HG03439 (cell line): ENCODE measurements around the gene MEDAG.

ENCODE experiments used
- ATAC-seq: cut with Tn5 transposase; IDR thresholded peaks from one replicate; pipeline ENCODE4 v1.9.1; 2021; ENCODE audit warnings: mild to moderate bottlenecking, moderate library complexity; ENCODE audit not compliant: unreplicated experiment

Gene MEDAG

DNA sequence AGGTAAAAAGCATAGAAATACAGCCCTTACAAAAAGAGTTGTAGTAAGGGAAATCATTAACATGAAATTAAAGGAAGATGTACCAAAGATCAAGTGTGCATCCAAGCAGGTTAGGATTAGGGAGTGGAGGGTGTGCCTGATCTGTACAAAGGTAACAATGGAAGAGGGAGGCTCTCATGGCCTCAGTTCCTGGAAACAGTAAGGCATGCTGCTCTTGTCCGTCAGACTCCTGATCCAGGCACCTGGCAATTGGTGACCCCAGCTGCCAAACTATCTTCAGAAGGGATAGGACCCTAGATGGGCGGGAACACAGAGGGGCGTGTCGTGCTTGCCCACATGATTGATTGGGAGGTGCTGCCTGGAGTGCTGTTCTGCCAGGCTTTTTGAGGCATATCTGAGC, 30.9 kb downstream of the MEDAG start:
- ATAC-seq = no peak

GRCh38 chr13:30943881-30944280, 37.8 kb downstream of the MEDAG start:
- no peak for ATAC-seq

DNA sequence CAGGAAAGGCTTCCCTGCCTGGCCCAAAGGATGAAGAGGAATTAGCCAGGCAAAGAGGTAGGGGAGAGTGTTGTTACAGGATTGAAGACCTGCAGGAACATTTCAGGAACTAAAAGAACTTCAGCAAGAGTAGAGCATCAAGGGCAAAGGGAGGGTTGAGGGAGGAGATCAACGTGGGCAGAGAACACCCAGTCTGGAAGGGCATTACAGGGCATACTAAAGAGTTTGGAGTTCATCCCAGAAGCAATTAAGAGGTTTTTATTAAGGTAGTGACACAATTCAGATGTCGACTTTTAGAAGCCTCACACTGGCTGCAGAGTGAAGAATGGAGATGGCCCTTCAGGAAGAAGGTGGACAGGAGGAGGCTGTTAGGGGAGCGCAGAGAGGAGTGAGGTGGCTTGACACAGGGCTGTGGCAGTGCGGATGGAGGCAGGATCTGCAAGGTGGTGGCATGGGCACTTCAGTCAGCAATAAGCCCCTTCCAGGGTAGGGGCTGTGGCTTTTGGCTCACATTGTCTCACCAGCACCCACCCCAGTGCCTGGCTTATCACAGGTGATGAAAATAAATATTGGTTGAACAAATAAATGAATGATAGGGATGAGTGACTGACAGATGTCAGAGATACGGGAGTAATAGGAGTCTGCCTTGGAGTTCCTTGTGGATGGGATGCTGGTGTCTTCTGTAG, 51.3 kb downstream of the MEDAG start:
- no peak for ATAC-seq

GRCh38 chr13:30959678-30960077, 53.6 kb downstream of the MEDAG start:
- no peak for ATAC-seq

DNA sequence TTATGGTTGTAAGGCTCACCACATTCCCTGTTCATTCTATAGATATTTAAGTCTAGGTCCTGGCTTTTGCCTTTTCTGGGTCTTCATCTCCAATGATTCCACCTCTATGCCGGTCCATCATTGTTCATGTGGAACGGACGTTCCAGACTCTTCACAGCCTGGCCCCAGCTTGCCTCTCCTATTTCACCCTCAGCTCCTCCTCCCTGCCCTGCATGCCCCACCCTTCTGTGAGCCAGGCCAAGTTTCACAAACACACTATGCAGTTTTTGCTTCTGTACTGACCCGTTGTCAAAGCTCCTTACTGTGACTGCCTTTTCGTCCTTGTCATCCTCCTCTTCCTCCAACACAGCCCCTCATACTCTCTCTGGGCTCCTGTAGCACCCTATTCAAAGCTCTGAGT, 57.7 kb downstream of the MEDAG start:
- ATAC-seq = no peak

DNA sequence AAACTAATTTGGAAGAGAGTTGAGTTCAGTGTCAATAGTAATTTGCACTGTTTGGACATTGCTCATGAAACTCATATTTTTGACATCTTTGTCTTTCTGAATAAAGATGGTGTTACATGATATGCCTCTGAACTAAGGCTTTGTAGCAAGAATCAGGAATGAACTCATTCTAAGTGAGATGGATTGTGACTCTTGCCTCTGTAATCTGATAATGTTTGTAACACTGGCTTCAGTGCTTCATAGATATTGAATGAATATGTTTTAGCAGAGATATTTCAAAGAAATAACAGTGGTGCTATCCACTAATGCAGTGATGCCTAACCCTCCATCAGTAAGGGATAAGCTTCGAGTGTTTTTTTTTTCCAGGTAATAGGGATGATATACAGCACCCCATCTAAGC, 59.3 kb downstream of the MEDAG start:
- no peak for ATAC-seq

- no peak for ATAC-seq
These were observed 60.0 kb downstream of the MEDAG start for GRCh38 chr13:30966101-30966500.

DNA sequence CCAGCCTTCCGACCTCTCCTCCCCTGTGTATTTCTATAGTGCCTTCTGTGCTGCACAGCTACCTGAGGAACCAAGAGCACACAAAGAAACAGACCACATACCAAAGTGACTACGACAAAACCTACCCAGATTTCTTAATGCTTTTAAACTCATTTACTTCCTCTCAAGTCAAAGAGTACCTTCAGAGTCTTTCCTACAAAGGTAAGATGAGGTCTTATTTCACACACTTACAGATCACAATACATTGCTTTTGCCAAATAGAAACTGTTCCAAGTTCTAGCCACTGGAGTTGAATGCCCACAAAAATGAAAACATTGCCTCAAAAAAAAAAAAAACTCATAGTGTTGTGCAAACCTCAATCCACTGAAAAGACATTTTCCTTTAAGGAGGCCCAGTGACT, 62.8 kb downstream of the MEDAG start:
- ATAC-seq = no peak

DNA sequence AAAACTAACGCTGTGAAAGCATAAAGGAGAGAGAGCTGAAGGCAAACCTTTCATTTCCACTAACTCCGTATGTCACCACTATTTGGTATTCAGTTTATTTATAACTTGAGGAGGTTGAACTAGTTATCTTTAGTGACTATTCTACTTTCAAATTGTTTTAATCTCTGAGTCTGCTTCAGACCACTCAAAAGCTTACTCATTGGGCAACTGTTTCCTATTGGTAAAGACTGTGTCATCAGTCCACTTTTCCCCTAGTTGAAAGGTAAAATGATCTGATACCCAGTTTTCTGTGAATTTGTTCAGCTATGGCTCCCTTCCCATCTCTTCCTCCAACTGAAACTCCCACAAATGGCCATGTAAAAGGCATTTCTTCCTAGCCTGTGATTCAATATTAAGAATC, 65.5 kb downstream of the MEDAG start:
- no peak for ATAC-seq

- ATAC-seq = no peak
These were observed 66.9 kb downstream of the MEDAG start for GRCh38 chr13:30972888-30973377.

GRCh38 chr13:30974350-30974749, 68.3 kb downstream of the MEDAG start:
- no peak for ATAC-seq
